GM21526 (cell line): ENCODE measurements around the gene SPO11.

Source experiments
- ATAC-seq: cut with Tn5 transposase; IDR thresholded peaks from one replicate; pipeline ENCODE4 v1.9.1; 2021; ENCODE audit warnings: moderate library complexity; ENCODE audit not compliant: unreplicated experiment, low FRiP score

Gene SPO11

GRCh38 chr20:57309544-57310115 lies 20.0 kb upstream of the SPO11 start:
- no peak for ATAC-seq

GRCh38 chr20:57310821-57311514 lies 18.6 kb upstream of the SPO11 start:
- ATAC-seq: no peak

- no peak for ATAC-seq
Measured at GRCh38 chr20:57312138-57312537, 17.5 kb upstream of the SPO11 start.

- no peak for ATAC-seq
Measured at GRCh38 chr20:57313230-57313629, 16.4 kb upstream of the SPO11 start.

- no peak for ATAC-seq
Measured at GRCh38 chr20:57313951-57314350, 15.7 kb upstream of the SPO11 start.

GRCh38 chr20:57315083-57315975 lies 14.3 kb upstream of the SPO11 start:
- ATAC-seq: no peak

GRCh38 chr20:57315976-57316480 lies 13.6 kb upstream of the SPO11 start:
- no peak for ATAC-seq

GRCh38 chr20:57316795-57317201 lies 12.8 kb upstream of the SPO11 start:
- no peak for ATAC-seq

- ATAC-seq: no peak
Measured at GRCh38 chr20:57317316-57317788, 12.3 kb upstream of the SPO11 start.

- ATAC-seq: no peak
Measured at GRCh38 chr20:57317789-57318371, 11.7 kb upstream of the SPO11 start.

GRCh38 chr20:57319584-57319983 lies 10.0 kb upstream of the SPO11 start:
- ATAC-seq: no peak

GRCh38 chr20:57320358-57320757 lies 9.2 kb upstream of the SPO11 start:
- ATAC-seq: no peak

- ATAC-seq: no peak
Measured at GRCh38 chr20:57321142-57321541, 8.5 kb upstream of the SPO11 start.

- no peak for ATAC-seq
Measured at GRCh38 chr20:57322476-57322875, 7.1 kb upstream of the SPO11 start.

- ATAC-seq: no peak
Measured at GRCh38 chr20:57323034-57323433, 6.6 kb upstream of the SPO11 start.

- ATAC-seq: no peak
Measured at GRCh38 chr20:57325632-57326356, 3.8 kb upstream of the SPO11 start.

GRCh38 chr20:57326667-57327455 lies 2.7 kb upstream of the SPO11 start:
- no peak for ATAC-seq

- no peak for ATAC-seq
Measured at GRCh38 chr20:57327820-57328219, 1.8 kb upstream of the SPO11 start.

- no peak for ATAC-seq
Measured at GRCh38 chr20:57330998-57331397, 1.4 kb downstream of the SPO11 start.
